Measurements from ENCODE around the gene SEMA6B.

SEMA6B gene

GRCh38 chr19:4505570-4506448 lies 53.7 kb downstream of the SEMA6B start:
- FAIRE-seq, result no peak

DNA sequence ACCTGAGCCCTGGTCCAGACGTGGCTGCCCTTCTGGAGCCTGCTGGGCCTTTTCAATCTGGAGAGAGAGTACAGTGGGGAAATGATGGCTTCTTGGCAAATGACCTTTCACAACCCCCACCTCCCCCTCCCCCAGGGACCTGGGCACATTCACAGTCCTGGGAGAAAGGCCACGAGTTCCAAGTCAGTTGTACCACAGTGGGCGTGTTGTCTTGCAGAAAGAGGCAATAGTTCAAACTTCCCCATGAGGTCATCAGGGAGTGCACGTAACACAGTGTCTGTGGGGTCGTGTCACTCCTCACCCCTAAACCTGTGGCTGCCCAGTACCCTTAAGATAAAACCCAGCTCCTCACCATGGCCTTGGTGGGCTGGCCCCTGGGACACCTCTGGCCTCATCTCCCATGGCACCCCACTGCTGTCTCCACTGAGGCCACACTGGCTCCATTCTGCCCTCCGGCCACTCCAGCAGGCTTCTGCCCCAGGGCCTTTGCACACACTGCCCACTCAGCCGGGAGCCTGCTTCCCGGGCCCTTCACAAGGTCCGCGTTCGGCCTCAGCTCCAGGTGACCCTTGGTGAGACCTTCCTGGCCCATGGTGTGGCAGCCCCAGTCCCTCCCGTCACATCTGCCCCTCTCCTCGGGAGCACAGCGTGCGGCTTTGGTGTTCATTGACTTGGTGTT lies 54.5 kb downstream of the SEMA6B start:
- no peak for FAIRE-seq

DNA sequence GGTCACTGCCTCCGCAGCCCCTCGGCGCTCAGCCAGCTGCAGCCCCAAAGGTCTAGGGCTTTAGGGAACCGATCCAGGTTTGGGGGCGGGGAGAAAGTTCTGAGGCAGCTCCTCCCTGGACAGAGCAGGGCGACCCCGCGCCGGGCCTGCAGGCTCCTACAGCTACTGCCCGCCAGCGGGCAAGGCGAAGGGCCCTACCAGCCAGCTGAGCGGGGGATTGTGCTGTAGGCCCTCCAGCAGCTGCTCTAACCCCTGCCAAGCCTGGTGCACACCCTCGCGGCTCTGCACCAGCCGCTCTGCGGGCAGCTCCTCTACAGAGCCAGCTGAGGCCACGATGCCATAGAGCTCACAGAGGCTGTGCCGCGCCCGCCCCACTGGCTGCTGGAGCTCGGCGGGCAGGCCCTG lies 55.2 kb downstream of the SEMA6B start:
- FAIRE-seq, result no peak

- no peak for FAIRE-seq
These were observed 55.7 kb downstream of the SEMA6B start for GRCh38 chr19:4503825-4504170.

- no peak for FAIRE-seq
These were observed 56.2 kb downstream of the SEMA6B start for GRCh38 chr19:4503132-4503824.

DNA sequence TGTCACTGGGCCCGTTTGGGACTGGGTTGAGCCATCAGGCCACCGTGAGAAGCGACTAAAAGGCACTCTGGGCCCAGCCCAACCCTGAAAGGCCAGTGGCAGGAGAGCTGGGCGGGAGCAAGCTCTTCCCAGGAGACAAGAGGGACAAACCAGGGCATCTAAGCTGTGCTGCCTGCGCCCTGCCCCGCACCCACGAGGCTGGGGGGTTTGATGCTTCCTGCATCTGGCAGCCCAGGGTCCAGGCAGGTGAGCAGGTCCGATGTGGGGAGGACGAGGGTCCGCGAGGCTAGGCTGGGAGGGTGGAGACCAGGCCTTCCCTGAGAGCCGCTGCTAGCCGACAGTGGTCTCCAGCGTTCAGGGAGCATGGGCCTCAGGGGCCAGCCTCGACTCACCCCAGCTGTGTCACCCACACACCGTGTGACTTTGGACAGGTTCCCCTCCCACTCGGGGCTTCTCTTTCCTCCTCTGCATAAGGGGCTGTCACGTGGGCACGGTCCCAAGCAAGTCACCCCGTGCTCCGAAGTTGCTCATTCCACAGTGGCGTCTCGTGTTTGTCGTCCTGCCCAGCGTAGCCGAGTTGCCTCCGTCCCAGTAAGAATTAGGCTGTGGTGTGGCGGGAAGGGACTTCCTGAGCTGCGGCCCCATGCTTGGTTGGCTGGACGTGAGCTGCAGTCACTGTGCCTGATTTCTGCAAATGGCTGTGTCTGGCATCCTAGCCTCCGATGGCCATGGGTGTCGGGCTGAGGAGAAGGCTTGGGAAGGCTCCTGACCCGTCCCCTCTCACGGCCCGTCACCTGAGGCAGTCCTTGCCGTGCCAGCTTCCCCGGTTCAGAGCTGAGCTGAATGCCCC lies 57.0 kb downstream of the SEMA6B start:
- no peak for FAIRE-seq

DNA sequence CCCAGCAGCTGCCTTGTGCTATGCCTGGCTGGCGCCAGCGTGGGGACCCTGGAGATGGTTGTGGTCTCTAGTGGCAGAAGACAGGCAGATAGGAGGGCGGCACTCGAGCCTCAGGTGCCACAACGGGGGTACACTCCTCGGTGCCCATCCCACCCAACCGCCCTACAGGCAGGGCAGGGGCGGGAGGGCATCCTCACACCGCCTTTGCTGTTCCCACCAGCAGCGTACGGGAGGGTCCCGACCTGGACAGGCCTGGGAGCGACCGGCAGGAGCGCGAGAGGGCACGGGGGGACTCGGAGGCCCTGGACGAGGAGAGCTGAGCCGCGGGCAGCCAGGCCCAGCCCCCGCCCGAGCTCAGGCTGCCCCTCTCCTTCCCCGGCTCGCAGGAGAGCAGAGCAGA lies 57.8 kb downstream of the SEMA6B start:
- no peak for FAIRE-seq

DNA sequence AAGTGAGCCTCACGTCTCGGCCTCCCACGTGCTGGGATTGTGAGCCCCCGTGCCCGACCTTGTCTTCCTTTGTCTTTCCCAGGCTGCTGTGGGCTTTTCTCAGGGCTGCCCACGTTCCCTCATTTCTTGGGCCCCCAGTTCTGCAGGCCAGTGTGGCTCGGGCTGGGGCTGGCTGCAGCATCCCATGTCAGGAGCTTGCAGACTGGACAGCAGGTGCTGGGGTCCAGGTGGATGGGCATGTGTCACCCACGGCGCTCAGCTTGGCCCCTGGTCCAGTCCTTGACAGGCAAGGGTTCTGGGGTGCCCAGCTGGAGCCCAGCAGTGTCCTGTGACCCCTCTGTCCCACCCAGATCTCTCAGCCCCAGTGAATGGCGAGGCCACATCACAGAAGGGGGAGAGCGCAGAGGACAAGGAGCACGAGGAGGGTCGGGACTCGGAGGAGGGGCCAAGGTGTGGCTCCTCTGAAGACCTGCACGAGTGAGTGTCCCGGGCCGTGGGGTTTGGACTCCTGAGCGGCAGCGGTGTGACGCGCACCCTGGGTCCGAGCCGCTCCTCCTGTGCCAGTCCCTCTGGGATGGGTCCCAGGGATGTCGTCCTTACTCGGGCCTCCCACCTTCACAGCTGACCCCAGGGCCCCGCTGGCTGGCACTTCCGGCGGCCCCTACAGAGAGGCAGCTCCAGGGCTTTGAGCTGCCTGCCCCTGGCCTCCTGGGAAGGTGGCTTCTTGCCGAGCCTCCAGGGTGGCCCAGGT lies 58.5 kb downstream of the SEMA6B start:
- FAIRE-seq, result no peak

- FAIRE-seq, result no peak
These were observed 59.6 kb downstream of the SEMA6B start for GRCh38 chr19:4499855-4500254.

- FAIRE-seq, result no peak
These were observed 60.2 kb downstream of the SEMA6B start for GRCh38 chr19:4499318-4499717.

DNA sequence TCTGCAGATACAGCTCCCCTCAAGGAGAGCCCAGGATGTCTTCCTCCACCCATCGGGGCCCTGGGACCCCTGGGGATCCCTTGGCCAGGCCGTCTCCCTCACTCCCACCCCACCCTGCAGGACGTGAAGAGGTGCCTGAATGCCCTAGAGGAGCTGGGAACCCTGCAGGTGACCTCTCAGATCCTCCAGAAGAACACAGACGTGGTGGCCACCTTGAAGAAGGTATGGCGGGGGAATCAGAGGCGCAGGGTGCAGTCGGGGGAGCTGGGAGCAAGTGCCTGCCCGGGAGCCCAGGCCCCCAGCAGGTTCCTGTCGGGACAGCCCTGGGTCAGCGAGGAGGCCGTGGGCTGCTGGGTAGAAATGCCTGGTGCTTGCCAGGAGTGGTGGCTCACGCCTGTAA lies 60.8 kb downstream of the SEMA6B start:
- FAIRE-seq, result no peak

DNA sequence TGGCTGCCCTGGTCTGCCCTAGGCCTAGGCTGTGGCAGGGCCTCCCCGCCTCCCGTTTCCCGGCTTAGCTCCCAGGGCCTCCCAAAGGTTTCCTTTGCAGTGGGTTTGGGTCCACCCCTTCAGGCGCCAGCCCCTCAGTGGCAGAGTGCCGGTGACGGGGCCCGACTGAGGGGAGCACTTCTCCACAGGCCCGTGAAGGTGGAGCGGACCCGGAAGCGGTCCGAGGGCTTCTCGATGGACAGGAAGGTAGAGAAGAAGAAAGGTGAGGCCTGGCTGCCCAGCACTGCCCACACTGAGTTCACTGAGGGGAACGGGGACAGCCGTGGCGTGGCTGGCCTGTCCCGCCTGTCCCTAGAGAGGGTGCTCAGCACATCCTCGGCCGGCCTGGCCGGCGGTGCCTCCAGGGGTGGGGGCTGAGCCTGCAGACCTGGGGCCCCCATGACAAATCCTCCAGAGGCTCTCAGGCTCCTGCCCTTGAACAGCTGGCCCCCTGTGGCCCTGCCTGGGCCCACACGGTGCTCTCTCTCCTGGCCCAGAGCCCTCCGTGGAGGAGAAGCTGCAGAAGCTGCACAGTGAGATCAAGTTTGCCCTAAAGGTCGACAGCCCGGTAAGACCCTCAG lies 61.6 kb downstream of the SEMA6B start:
- no peak for FAIRE-seq

DNA sequence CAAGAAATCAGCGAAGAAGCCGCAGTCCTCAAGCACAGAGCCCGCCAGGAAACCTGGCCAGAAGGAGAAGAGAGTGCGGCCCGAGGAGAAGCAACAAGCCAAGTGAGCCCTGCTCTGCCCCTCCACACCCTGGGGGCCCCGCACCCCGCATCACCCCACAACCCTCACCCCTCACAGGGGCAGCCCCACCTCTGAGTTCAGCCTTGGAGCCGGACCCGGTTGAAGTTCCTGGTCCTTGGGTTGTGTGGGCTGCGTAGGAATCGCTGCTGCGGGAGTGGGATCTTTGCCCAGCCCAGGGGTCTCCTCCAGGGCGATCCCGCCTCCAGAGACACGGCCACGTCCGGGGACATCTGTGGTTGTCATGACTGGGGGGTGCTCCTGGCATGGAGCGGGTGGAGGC lies 63.2 kb downstream of the SEMA6B start:
- no peak for FAIRE-seq

DNA sequence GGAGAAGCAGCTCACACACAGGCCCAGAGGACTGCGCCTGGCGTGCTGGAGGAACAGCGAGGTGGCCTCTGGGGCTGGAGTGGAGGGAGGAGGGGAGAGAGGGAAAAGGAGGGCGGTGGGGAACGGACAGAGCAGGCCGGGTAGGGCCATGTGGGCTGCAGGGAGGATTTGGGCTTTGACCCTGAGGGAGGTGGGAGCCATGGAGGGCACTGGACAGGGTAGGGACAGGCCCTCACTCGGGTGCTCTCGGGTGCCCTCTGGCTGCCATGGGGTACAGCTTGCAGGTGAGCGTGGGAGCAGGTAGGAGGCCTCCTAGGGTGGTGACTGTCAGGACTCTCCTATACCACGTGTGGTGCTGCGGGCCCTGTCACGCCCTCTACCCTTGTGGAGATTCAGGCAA lies 64.0 kb downstream of the SEMA6B start:
- no peak for FAIRE-seq

DNA sequence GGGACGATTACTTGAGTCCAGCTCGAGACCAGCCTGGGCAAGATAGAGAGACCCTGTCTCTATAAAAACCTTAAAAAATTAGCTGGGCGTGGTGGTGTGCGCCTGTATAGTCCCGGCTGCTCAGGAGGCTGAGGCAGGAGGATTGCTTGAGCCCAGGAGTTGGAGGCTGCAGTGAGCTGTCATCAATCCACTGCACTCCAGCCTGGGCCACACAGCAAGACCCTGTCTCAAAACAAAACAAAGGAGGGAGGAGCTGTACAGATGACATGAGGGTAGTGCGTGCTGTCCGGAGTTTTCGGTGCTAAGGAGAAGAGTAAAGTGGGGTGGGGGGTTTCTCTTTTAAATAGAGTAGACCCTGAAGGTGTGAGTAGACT lies 64.8 kb downstream of the SEMA6B start:
- no peak for FAIRE-seq

GRCh38 chr19:4493929-4494690 lies 65.4 kb downstream of the SEMA6B start:
- no peak for FAIRE-seq

DNA sequence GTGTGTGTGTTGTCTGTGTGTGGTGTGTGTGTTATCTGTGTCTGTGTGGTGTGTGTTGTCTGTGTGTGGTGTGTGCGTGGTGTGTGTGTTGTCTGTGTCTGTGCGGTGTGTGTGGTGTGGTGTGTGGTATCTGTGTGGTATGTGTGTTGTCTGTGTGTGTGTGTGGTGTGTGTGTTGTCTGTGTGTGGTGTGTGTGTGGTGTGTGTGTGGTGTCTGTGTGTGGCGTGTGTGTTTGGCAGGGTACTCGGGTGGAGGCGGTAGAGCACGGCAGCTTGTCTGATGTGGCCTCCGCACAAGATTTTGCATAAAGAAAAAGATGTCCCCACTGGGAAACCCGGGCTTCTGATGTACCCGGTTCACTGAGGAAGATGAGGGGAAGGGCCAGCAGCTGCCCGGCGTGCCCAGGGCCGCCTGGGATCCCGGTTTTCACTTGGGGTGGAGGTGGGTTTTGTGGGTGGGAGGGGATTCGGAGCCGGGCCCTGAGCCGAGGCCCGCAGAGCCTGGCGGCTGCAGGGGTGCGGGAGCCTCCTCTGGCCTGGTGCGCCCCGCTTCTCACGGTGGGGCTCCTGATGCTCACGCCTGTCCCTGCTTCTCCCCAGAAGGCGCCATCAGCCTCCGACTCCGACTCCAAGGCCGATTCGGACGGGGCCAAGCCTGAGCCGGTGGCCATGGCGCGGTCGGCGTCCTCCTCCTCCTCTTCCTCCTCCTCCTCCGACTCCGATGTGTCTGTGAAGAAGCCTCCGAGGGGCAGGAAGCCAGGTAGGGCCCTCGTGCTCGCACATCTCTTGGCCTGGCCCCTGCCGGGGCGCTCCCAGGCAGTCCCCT lies 66.2 kb downstream of the SEMA6B start:
- FAIRE-seq, result no peak
